ENCODE results near the gene OR1D5. TPM values are rescaled to one million over a fixed set of nuclear protein-coding genes. Genes with fewer than 3 reads are reported as not detected.

Gene OR1D5
- total and polyA plus RNA-seq, 3 donors from 2014 or later = not detected

DNA sequence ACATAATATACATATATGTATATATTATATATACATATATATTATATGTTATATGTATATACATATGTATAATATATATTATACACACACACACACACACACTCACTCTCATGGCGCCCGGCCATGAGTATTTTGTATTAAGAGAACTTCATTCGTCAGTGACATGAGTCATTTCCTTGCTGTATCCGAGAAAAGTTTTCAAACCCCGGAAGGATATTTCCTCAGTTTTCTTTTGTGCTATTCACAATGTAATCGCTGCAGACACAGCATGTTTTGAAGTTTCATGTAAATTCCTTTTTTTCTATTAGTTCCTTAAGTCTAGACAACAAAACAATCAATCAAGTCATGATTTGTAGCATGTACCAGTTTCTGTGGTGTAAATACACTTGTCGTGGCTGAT, 33.3 kb downstream of the OR1D5 start:
- no peak overlapping the region for H3K27ac ChIP-seq
- DNase-seq = no peak
- WGBS, 2 donors = 83 to 90% methylated on average over 7 of the region's 7 CpGs
- no peaks in the 10 kb centered on the region for H3K9me3 ChIP-seq
- no peaks in the 10 kb centered on the region for H3K27me3 ChIP-seq
- H3K36me3 ChIP-seq (ENCODE audit: low read depth, missing control alignments) = no peaks in the 10 kb centered on the region
- no peaks in the 10 kb centered on the region for H3K4me1 ChIP-seq
- no peak overlapping the region for H3K4me3 ChIP-seq
- intact Hi-C loops (cut with DNase I; ENCODE audit: low total_unique reads) = no loop called here
- TF ChIP-seq, protein P1, sequence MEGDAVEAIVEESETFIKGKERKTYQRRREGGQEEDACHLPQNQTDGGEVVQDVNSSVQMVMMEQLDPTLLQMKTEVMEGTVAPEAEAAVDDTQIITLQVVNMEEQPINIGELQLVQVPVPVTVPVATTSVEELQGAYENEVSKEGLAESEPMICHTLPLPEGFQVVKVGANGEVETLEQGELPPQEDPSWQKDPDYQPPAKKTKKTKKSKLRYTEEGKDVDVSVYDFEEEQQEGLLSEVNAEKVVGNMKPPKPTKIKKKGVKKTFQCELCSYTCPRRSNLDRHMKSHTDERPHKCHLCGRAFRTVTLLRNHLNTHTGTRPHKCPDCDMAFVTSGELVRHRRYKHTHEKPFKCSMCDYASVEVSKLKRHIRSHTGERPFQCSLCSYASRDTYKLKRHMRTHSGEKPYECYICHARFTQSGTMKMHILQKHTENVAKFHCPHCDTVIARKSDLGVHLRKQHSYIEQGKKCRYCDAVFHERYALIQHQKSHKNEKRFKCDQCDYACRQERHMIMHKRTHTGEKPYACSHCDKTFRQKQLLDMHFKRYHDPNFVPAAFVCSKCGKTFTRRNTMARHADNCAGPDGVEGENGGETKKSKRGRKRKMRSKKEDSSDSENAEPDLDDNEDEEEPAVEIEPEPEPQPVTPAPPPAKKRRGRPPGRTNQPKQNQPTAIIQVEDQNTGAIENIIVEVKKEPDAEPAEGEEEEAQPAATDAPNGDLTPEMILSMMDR (IDR thresholded peaks at IDR 0.05) = no peak
- TF ChIP-seq POLR2A (IDR thresholded peaks at IDR 0.05) = no peak

DNA sequence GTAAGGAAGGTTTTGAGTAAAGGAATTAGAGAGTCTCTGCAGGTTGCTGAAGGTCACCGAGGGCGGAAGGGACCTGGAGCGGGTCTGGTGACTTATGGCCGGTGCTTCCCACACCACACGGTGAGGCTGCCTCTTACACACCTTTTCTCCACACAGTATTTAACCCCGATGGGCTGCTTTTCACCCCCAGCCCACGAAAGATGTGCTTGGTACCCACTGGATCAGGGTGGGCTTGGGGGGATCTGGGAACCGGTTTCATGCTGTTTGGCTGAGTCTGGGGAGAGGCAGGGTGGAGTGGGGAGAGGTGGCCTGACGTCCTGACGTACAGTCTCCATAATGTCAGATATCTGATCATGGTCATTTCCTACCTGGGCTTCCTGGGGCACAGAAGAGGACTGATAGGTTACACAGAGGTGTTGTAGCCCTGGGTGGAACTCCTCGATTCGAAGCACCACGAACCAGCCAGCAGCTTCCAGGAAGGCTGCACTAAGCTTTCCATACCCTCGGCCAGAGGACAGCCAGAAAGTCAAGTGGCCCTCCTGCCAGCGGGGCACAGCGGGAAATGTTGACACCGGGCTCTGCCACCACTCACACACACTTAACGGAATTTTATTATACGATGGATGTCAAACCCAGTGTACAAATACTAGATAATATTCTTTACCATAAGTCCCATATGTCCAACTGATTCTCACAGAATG, 34.0 kb downstream of the OR1D5 start:
- Histone ChIP-seq H3K27me3 (no peaks in the 10 kb centered on the region), H3K36me3 (ENCODE audit: low read depth, missing control alignments) (no peaks in the 10 kb centered on the region), H3K27ac (no peak overlapping the region), H3K4me3 (no peak overlapping the region), H3K9me3 (no peaks in the 10 kb centered on the region), H3K4me1 (no peaks in the 10 kb centered on the region)
- intact Hi-C loops (cut with DNase I; ENCODE audit: low total_unique reads) = no loop called here
- 83 to 93% methylated on average over 15 to 19 of the region's 19 CpGs for WGBS, 2 donors
- DNase-seq = no peak
- TF ChIP-seq POLR2A (IDR thresholded peaks at IDR 0.05) = no peak
- TF ChIP-seq, protein P1 (IDR thresholded peaks at IDR 0.05) = no peak

DNA sequence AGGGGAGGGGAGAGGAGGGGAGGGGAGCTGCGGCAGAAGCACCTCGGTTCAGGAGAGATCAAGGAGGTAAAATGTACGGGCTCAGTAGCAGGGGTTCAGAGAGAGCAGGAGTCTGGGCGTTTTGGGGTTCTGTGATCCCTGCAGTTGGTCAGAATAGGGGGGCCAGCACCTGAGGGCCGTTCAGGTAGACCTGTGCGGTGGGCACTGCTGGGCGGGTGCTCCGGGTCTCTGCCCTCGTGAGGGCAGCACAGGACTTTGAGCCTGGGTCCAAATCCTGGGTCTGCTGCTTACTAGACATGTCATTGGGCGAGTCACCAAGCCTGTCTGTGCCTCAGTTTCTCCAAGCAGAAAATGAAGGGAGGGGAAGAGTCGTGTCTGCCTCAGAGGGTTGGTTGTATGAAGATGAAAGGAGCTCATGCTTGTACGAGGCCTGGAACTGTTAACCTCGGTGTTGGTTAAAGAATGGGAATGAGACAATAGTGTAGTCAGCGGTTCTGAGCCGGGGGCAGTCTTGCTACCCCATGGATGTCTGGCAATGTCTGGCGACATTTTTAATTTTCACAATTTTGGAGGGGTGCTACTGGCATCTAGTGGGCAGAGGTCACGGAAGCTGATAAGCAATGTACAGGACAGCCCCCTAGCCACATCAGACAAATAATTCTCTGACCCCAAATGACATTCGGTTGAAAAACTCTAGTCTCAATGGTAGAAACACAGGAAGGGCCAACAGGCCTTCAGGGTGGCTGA, 35.4 kb downstream of the OR1D5 start:
- intact Hi-C loops (cut with DNase I; ENCODE audit: low total_unique reads) = no loop called here
- no peaks in the 10 kb centered on the region for H3K36me3 ChIP-seq (ENCODE audit: low read depth, missing control alignments)
- no peak for DNase-seq
- TF ChIP-seq POLR2A (IDR thresholded peaks at IDR 0.05) = no peak
- TF ChIP-seq, protein P1 (IDR thresholded peaks at IDR 0.05) = no peak
- WGBS, 2 donors = 88 to 92% methylated on average over 18 of the region's 18 CpGs
- no peaks in the 10 kb centered on the region for H3K4me1 ChIP-seq
- no peaks in the 10 kb centered on the region for H3K9me3 ChIP-seq
- H3K27ac ChIP-seq = no peak overlapping the region
- no peaks in the 10 kb centered on the region for H3K27me3 ChIP-seq
- H3K4me3 ChIP-seq = no peak overlapping the region

DNA sequence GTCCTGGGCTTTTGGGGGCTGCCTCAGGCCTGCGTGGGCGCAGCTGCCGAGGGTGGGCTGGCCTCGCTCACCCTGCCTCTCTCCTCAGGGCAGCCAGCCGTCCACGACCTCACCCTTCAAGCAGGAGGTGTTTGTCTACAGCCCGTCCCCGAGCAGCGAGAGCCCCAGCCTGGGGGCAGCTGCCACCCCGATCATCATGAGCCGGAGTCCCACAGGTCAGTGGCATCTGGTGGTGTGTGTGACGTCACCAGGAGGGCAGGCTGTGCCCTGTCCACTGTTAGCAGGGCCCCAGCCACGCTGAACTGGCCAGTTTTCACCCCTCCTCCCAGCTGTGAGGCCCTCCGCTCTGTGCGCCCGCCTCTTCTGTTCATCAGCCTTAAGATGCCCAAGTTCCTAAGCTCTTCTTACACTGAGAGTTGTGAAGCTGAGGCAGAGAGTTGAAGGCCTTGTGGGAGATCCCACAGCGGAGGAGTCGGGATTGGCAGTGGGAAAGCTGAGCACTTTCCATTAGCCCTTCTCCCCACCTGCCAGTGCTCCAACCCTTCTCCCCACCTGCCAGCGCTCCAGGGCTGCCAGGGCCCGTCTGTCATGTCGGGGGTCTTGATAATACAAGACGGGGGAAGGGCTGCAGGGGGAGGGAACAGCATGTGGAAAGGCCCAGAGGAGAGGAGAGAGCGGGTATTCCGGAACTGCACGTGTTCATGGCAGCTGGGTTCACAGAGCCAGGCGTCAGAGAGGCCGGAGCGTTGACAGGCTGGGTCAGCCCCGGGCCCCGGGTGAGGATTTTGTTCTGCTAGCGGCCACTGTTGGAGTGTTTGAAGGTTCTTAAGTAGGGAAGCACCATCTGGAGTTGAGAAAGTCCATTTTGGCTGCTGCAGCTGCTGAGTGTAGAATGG, 36.3 kb downstream of the OR1D5 start:
- WGBS, 2 donors = 88 to 91% methylated on average over 26 to 31 of the region's 31 CpGs
- no peak overlapping the region for H3K27ac ChIP-seq
- no peaks in the 10 kb centered on the region for H3K36me3 ChIP-seq (ENCODE audit: low read depth, missing control alignments)
- intact Hi-C loops (cut with DNase I; ENCODE audit: low total_unique reads) = no loop called here
- no peak for DNase-seq
- no peaks in the 10 kb centered on the region for H3K4me1 ChIP-seq
- TF ChIP-seq, protein P1 (IDR thresholded peaks at IDR 0.05) = no peak
- no peak for TF ChIP-seq POLR2A (IDR thresholded peaks at IDR 0.05)
- H3K4me3 ChIP-seq = no peak overlapping the region
- no peaks in the 10 kb centered on the region for H3K27me3 ChIP-seq
- H3K9me3 ChIP-seq = no peaks in the 10 kb centered on the region
